ENCODE results near the gene CSF3.

GRCh38 chr17:39981766-39982375 is 33.4 kb upstream of the CSF3 start:
- TF ChIP-seq, protein P1, sequence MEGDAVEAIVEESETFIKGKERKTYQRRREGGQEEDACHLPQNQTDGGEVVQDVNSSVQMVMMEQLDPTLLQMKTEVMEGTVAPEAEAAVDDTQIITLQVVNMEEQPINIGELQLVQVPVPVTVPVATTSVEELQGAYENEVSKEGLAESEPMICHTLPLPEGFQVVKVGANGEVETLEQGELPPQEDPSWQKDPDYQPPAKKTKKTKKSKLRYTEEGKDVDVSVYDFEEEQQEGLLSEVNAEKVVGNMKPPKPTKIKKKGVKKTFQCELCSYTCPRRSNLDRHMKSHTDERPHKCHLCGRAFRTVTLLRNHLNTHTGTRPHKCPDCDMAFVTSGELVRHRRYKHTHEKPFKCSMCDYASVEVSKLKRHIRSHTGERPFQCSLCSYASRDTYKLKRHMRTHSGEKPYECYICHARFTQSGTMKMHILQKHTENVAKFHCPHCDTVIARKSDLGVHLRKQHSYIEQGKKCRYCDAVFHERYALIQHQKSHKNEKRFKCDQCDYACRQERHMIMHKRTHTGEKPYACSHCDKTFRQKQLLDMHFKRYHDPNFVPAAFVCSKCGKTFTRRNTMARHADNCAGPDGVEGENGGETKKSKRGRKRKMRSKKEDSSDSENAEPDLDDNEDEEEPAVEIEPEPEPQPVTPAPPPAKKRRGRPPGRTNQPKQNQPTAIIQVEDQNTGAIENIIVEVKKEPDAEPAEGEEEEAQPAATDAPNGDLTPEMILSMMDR (IDR thresholded peaks at IDR 0.05) = no peak
- TF ChIP-seq POLR2A (IDR thresholded peaks at IDR 0.05) = no peak

Measured in esophagus squamous epithelium (tissue), 4 donors.